ENCODE data around the gene STK40.

DNA sequence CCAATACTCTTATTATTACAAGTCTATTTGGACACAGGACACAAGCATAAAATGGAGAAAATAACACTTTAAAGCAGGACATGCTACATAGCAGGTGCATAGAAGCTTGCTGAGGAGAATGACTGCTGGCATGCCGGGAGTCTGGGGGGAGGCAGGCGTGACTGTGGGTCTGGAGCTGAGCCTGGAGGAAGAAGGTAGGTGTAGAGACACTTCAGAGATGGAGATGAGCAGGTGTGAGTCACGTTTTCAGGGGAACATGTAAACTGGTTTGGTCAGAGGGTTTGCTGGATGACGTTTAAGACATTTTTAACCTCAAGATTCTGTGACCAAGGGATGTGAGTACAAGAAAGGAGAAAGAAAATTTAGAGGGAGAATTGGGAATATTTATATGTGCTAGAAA, 40.1 kb upstream of the STK40 start:
- TF ChIP-seq POLR2A (IDR thresholded peaks at IDR 0.05; ENCODE audit: low read depth, low read length) (no peak), POLR2AphosphoS5 (IDR thresholded peaks at IDR 0.05; ENCODE audit: low read depth, low read length) (no peak)

All from GM12891 (cell line).